Measurements from ENCODE around the gene ADAMTS6.

DNA sequence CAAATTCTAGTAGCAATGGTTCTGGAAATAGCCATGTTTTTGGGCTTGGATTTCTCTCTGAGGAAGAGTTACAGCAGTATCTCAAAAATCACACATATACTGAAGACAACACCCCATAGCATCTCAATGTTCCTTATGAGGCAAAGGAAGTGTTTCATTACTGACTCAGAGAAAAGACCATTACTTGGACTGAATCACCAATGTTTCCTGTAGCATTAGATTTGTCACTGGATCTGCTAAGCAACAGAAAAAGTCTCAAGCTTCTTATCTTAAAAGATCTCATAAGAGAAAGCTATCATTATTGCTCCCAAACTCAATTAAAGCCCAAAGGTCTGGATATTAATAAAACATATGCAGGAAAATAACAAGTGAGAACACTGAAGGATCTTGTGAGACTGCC lies 272.4 kb downstream of the ADAMTS6 start:
- TF ChIP-seq CTCF (IDR thresholded peaks at IDR 0.05; ENCODE audit: insufficient read depth, low read length, poor library complexity, severe bottlenecking) (no peak), EZH2phosphoT487 (conservative IDR thresholded peaks at IDR 0.05; ENCODE audit: low read length) (no peak)

Data from SU-DHL-6 (cell line).